A673 (cell line): ENCODE data around the gene CLDN20.

Experiments
- CTCF ChIP-seq: fragments of 300-800, 200-600 bp; sonication (generic); conservative IDR thresholded peaks from 2 replicates; pipeline ENCODE4 v1.5.1; 2017; ENCODE audit warnings: low read depth, mild to moderate bottlenecking, antibody characterized with exemption, low read length, moderate library complexity, mixed read lengths
- EZH2 ChIP-seq: fragments of 200-600 bp; sonication (generic); IDR thresholded peaks from 2 replicates; pipeline ENCODE4 v1.6.1; 2017; ENCODE audit warnings: borderline replicate concordance, low read depth, mild to moderate bottlenecking, mixed read lengths, antibody characterized with exemption, low read length; ENCODE audit not compliant: poor library complexity, severe bottlenecking

GRCh38 chr6:155232848-155233247 is 31.0 kb upstream of the CLDN20 start:
- TF ChIP-seq CTCF (no peak), EZH2 (no peak)
